NCI-H2029 treated with DMSO at 0.1 percent for 48 hours (cell line): ENCODE data around the gene ELP5.
"Not testable (repeated sequence)": the region's sequence is repeated elsewhere in the genome, so short reads cannot be mapped to it uniquely, and the experiment has no call there.

Experiments used
- DNase-seq: peaks from one replicate; lab custom pipeline; 2025; lab: John Stamatoyannopoulos, UW

The ELP5 gene

GRCh38 chr17:7236808-7237207, 15.2 kb upstream of the ELP5 start:
- no peak for DNase-seq

GRCh38 chr17:7237266-7237760, 14.7 kb upstream of the ELP5 start:
- DNase-seq = no peak

GRCh38 chr17:7237761-7238419, 14.1 kb upstream of the ELP5 start:
- no peak for DNase-seq

- no peak for DNase-seq
These were observed 13.5 kb upstream of the ELP5 start for GRCh38 chr17:7238420-7239090.

GRCh38 chr17:7239091-7240027, 12.7 kb upstream of the ELP5 start, which contains the start of gene PHF23:
Gene PHF23 (minus strand): TSS chr17:7239457. CDS start chr17:7239279, 178 bp downstream.
- DNase-seq = peak; percentile 90

- no peak for DNase-seq
These were observed 11.6 kb upstream of the ELP5 start for GRCh38 chr17:7240375-7240774.

GRCh38 chr17:7241090-7241733, 10.8 kb upstream of the ELP5 start:
- DNase-seq = no peak

GRCh38 chr17:7241783-7242716, 10.0 kb upstream of the ELP5 start, which contains the start of gene GABARAP:
Gene GABARAP (minus strand): TSS chr17:7242449. CDS start chr17:7242330, 119 bp downstream.
- peak; percentile 41 for DNase-seq

- DNase-seq = peak; percentile 81
These were observed 9.1 kb upstream of the ELP5 start for GRCh38 chr17:7242717-7243452.

- DNase-seq = no peak
These were observed 8.6 kb upstream of the ELP5 start for GRCh38 chr17:7243453-7243729.

GRCh38 chr17:7243838-7244237, 8.2 kb upstream of the ELP5 start:
- not testable (repeated sequence) for DNase-seq

GRCh38 chr17:7246779-7247178, 5.2 kb upstream of the ELP5 start:
- DNase-seq = no peak

- DNase-seq = no peak
These were observed 3.2 kb upstream of the ELP5 start for GRCh38 chr17:7248796-7249195.

GRCh38 chr17:7249214-7249613, 2.8 kb upstream of the ELP5 start:
- no peak for DNase-seq

GRCh38 chr17:7249830-7250229, 2.2 kb upstream of the ELP5 start:
- no peak for DNase-seq

GRCh38 chr17:7250695-7251627, 1.1 kb upstream of the ELP5 start:
- DNase-seq = no peak

GRCh38 chr17:7251661-7252175, 297 bp upstream of the ELP5 start, which contains the start of gene CTDNEP1:
Gene CTDNEP1 (minus strand): TSS chr17:7251734. CDS start chr17:7251296, 438 bp downstream.
- peak; percentile 89 for DNase-seq

- DNase-seq = no peak
These were observed 1.1 kb downstream of the ELP5 start for GRCh38 chr17:7253082-7253481.

GRCh38 chr17:7254511-7254910, 2.5 kb downstream of the ELP5 start:
- DNase-seq = no peak
